K562 (cell line): Measurements from ENCODE around the gene PLA2G4C. TPM values are rescaled to one million over a fixed set of nuclear protein-coding genes. Genes with fewer than 3 reads are reported as not detected.

Source experiments
- CREM ChIP-seq: IDR thresholded peaks from 2 replicates; pipeline ENCODE4 v1.6.1; 2014; ENCODE audit warnings: antibody characterized with exemption, low read depth
- HDAC1 ChIP-seq, 2 experiments: fragments of 450-650 bp; IDR thresholded peaks; 2 replicates each; pipeline ENCODE4 v1.6.1; 2016 to 2017; ENCODE audit warnings: inconsistent platforms in 1 of 2, mild to moderate bottlenecking in 1 of 2, moderate library complexity in 1 of 2
- HMBOX1 ChIP-seq: sonication (generic); IDR thresholded peaks from 2 replicates; pipeline ENCODE4 v1.6.1; 2016
- MEF2D ChIP-seq: conservative IDR thresholded peaks from 2 replicates; pipeline ENCODE4 v1.6.1; 2016; ENCODE audit warnings: low read depth, missing genetic modification characterization, missing compliant biosample characterization
- MEIS2 ChIP-seq: fragments of 450-650 bp; IDR thresholded peaks from 2 replicates; pipeline ENCODE4 v1.6.1; 2014; ENCODE audit warnings: mild to moderate bottlenecking; ENCODE audit not compliant: partially characterized antibody
- POLR2A ChIP-seq: fragments of 450-650 bp; conservative IDR thresholded peaks from 2 replicates; pipeline ENCODE4 v1.6.1; 2016
- RCOR1 ChIP-seq, 2 experiments: IDR thresholded peaks; 2 replicates each; pipeline ENCODE4 v1.6.1; 2012; ENCODE audit warnings: low read depth in 2 of 2, low read length in 2 of 2, borderline replicate concordance in 1 of 2, improper control_type of control experiment in 1 of 2
- SMARCA4 ChIP-seq: fragments of 450-650 bp; IDR thresholded peaks from 2 replicates; pipeline ENCODE4 v1.6.1; 2016
- TAF1 ChIP-seq: IDR thresholded peaks from 2 replicates; pipeline ENCODE4 v1.6.1; 2011; ENCODE audit warnings: mild to moderate bottlenecking, low read length, moderate library complexity; ENCODE audit not compliant: insufficient read depth, control insufficient read depth, severe bottlenecking; ENCODE audit errors: extremely low read depth
- TAL1 ChIP-seq: fragments of 450-650 bp; IDR thresholded peaks from 2 replicates; pipeline ENCODE4 v1.6.1; 2016; ENCODE audit warnings: mild to moderate bottlenecking
- WHSC1 ChIP-seq: IDR thresholded peaks from one replicate; pipeline ENCODE4 v1.6.1; 2012; ENCODE audit warnings: low read length, control low read depth, inconsistent platforms
- XRCC5 ChIP-seq: fragments of 200-400 bp; formaldehyde crosslinking; IDR thresholded peaks from 2 replicates; pipeline ENCODE4 v1.6.1; 2017; ENCODE audit warnings: low read depth, mild to moderate bottlenecking, low read length
- YY1 ChIP-seq, 3 experiments: IDR thresholded peaks; 2 replicates each; pipeline ENCODE4 v1.6.1; 2011; ENCODE audit warnings: low read length in 2 of 3, mild to moderate bottlenecking in 2 of 3, moderate library complexity in 2 of 3, borderline replicate concordance in 1 of 3, control low read depth in 1 of 3, low read depth in 1 of 3; ENCODE audit not compliant: insufficient read depth in 3 of 3, insufficient replicate concordance in 2 of 3, control insufficient read depth in 1 of 3, insufficient read length in 1 of 3; ENCODE audit errors: extremely low read depth in 1 of 3
- ZNF518B ChIP-seq: fragments of 250-450 bp; sonication (Bioruptor Pico); IDR thresholded peaks from 2 replicates; pipeline ENCODE4 v1.5.0; 2021; ENCODE audit warnings: mild to moderate bottlenecking, moderate library complexity
- polyA plus RNA-seq, 8 experiments: library from polyadenylated mRNA; depleted of rRNA in 4 of 8; stranded (reverse) in 5 of 8; unstranded in 3 of 8; fragments of >200 nt; fragmentation: Nextera tagmentation in 2 of 8; fragmentation: Illumina TruSeq in 1 of 8; extraction: Ambion mirVana in 2 of 8; extraction: Trizol in 1 of 8; gene quantifications; 2 replicates each; pipeline versions ENCODE4 v1.2.1 to v1.2.3, GENCODE V29; 2011 to 2014; ENCODE audit warnings: inconsistent platforms in 1 of 8, missing spikeins in 1 of 8
- total RNA-seq, 7 experiments: library from RNA; depleted of rRNA in 6 of 7; stranded (reverse); fragments of >200 nt in 6 of 7; fragmentation: Illumina TruSeq in 2 of 7; extraction: Trizol in 2 of 7; gene quantifications; 2 replicates each; pipeline versions ENCODE4 v1.2.1 to v1.2.3, GENCODE V29; 2011 to 2021; ENCODE audit warnings: low replicate concordance in 1 of 7
- TF ChIP-seq, protein P1 (sequence below), 2 experiments: IDR thresholded peaks; 2 replicates each; pipeline ENCODE4 v1.6.1; 2012; ENCODE audit warnings: improper control_type of control experiment in 2 of 2, low read depth in 2 of 2, low read length in 2 of 2, borderline replicate concordance in 1 of 2
- TF ChIP-seq, protein P2 (sequence below), 2 experiments: fragments of 450-650 bp; IDR thresholded peaks; 2 replicates each; pipeline ENCODE4 v1.6.1; 2018; ENCODE audit warnings: mild to moderate bottlenecking in 2 of 2, low read depth in 1 of 2; ENCODE audit not compliant: partially characterized antibody in 2 of 2

Gene PLA2G4C
- total and polyA plus RNA-seq, 9 of the 15 experiments (the other 6 are each of a cell fraction or from before 2014, with no cell fraction given), result 0.27 to 0.35 (median 0.35) TPM; not detected in 6

GRCh38 chr19:48110350-48110966 lies at the start of gene PLA2G4C (continued):
- peak; percentile 26 for TF ChIP-seq TAF1
- no peak for TF ChIP-seq XRCC5
- TF ChIP-seq, protein P1, sequence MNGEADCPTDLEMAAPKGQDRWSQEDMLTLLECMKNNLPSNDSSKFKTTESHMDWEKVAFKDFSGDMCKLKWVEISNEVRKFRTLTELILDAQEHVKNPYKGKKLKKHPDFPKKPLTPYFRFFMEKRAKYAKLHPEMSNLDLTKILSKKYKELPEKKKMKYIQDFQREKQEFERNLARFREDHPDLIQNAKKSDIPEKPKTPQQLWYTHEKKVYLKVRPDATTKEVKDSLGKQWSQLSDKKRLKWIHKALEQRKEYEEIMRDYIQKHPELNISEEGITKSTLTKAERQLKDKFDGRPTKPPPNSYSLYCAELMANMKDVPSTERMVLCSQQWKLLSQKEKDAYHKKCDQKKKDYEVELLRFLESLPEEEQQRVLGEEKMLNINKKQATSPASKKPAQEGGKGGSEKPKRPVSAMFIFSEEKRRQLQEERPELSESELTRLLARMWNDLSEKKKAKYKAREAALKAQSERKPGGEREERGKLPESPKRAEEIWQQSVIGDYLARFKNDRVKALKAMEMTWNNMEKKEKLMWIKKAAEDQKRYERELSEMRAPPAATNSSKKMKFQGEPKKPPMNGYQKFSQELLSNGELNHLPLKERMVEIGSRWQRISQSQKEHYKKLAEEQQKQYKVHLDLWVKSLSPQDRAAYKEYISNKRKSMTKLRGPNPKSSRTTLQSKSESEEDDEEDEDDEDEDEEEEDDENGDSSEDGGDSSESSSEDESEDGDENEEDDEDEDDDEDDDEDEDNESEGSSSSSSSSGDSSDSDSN (IDR thresholded peaks at IDR 0.05; ENCODE audit: borderline replicate concordance in 1 of 2, low read depth in 2 of 2, low read length in 2 of 2), result peak in 1 of 2 experiments; percentile 73; a peak in 2 of 4 replicates
- 0 out of 2 replicates have a peak, but pooled peaks have one; percentile 18 for TF ChIP-seq SMARCA4
- TF ChIP-seq, protein P2, sequence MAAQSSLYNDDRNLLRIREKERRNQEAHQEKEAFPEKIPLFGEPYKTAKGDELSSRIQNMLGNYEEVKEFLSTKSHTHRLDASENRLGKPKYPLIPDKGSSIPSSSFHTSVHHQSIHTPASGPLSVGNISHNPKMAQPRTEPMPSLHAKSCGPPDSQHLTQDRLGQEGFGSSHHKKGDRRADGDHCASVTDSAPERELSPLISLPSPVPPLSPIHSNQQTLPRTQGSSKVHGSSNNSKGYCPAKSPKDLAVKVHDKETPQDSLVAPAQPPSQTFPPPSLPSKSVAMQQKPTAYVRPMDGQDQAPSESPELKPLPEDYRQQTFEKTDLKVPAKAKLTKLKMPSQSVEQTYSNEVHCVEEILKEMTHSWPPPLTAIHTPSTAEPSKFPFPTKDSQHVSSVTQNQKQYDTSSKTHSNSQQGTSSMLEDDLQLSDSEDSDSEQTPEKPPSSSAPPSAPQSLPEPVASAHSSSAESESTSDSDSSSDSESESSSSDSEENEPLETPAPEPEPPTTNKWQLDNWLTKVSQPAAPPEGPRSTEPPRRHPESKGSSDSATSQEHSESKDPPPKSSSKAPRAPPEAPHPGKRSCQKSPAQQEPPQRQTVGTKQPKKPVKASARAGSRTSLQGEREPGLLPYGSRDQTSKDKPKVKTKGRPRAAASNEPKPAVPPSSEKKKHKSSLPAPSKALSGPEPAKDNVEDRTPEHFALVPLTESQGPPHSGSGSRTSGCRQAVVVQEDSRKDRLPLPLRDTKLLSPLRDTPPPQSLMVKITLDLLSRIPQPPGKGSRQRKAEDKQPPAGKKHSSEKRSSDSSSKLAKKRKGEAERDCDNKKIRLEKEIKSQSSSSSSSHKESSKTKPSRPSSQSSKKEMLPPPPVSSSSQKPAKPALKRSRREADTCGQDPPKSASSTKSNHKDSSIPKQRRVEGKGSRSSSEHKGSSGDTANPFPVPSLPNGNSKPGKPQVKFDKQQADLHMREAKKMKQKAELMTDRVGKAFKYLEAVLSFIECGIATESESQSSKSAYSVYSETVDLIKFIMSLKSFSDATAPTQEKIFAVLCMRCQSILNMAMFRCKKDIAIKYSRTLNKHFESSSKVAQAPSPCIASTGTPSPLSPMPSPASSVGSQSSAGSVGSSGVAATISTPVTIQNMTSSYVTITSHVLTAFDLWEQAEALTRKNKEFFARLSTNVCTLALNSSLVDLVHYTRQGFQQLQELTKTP (IDR thresholded peaks at IDR 0.05; ENCODE audit: low read depth in 1 of 2, partially characterized antibody in 2 of 2), result peak in 1 of 2 experiments; percentile 71
- no peak for TF ChIP-seq HMBOX1
- peak; percentile 67 for TF ChIP-seq POLR2A
- TF ChIP-seq YY1 (IDR thresholded peaks at IDR 0.05; ENCODE audit: borderline replicate concordance in 1 of 3, control insufficient read depth in 1 of 3, extremely low read depth in 1 of 3, insufficient read depth in 3 of 3, insufficient read length in 1 of 3, insufficient replicate concordance in 2 of 3, low read depth in 1 of 3, low read length in 2 of 3), result peak in 2 of 3 experiments; percentile 60 to 67
- peak; percentile 74 for TF ChIP-seq MEF2D
- TF ChIP-seq CREM, result peak; percentile 36; the same call in 1 of the 2 replicates
- TF ChIP-seq ZNF518B (CRISPR knock-in tag), result no peak
- no peak for TF ChIP-seq WHSC1
- TF ChIP-seq TAL1, result no peak
- peak in 1 of 2 experiments; percentile 52; a peak in 2 of 4 replicates for TF ChIP-seq HDAC1 (IDR thresholded peaks at IDR 0.05)
- TF ChIP-seq MEIS2, result peak; percentile 46
- TF ChIP-seq RCOR1 (IDR thresholded peaks at IDR 0.05; ENCODE audit: borderline replicate concordance in 1 of 2, low read depth in 2 of 2, low read length in 2 of 2), result peak in 1 of 2 experiments; percentile 53; a peak in 1 of 4 replicates
